GM21515 (cell line): ENCODE results near the gene RALGPS2.

ENCODE experiments used
- ATAC-seq: cut with Tn5 transposase; IDR thresholded peaks from one replicate; pipeline ENCODE4 v1.9.1; 2021; ENCODE audit not compliant: unreplicated experiment

Gene RALGPS2

GRCh38 chr1:178960482-178961240 is 235.6 kb downstream of the RALGPS2 start:
- no peak for ATAC-seq

- no peak for ATAC-seq
Observed at GRCh38 chr1:178961331-178961730, 236.3 kb downstream of the RALGPS2 start.

GRCh38 chr1:178961868-178962267 is 236.8 kb downstream of the RALGPS2 start:
- ATAC-seq = no peak

DNA sequence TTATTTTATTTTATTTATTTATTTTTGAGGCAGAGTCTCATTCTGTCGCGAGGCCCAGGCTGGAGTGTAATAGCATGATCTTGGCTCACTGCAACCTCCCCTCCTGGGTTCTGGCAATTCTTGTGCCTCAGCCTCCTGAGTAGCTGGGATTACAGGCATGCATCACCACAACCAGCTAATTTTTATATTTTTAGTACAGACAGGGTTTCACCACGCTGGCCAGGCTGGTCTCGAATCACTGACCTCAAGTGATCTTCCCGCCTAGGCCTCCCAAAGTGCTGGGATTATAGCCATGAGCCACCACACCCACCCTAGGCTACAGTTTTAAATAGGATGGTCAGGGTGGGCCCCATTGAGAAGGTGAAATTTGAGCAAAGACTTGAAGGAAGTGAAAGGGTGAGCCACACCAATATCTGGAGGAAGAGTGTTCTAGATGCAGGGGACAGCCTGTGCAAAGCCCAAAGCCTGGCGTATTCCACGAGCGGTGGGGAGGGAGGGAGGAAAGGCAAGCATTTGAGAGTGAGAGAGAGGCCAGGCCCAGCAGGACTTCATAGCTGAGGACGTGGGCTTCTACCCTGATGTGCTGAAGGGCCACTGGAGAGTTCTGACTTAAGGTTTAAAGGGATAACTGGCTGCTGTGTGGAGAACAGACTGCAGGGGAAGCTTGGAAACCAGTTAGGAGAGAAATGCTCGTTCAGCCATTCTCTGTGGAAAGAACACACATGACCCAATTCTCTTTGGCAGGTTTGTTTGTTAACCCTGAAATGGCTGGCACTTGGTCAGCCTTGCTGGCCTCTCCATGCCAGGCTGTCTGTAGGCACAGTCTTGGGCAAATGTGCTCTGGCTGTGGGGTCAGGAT is 238.0 kb downstream of the RALGPS2 start:
- no peak for ATAC-seq

DNA sequence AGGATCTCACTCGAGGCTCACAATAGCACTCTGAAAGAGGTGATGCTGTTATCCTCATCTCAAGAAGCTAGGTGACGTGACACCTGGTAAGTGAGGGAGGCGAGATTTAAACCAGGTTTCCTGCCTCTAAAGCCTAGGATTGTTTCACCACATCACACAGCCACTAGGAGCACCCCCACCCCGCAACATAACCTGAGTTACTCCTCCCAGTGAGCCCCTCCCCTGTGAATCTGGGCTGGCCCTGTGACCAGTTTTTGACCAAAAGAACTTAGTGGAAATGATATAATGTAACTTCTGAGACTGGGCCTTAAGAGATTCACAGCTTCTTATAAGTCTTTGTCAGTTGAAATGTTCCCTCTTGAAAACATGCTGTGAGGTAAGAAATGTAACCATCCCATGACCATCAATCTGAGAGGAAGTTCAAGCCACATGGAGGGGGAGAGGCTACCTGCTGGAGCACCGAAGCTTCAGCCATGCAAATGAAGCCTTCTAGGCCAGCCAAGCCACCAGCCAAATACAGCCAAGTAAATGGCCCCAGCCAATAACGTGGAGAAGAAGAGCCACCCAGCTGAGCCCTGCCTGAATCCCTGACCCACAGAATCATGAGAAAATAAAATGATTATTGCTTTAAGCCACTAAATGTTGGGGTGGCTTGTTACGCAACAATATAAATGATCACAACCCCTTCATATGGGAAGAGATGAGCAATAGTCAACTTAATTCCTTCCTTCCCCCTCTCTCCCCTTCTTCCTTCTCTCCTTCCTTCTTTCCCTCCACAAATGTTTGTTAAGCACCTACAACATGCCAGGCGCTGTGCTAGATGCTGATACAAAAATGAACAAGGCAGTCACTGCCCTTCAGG is 239.7 kb downstream of the RALGPS2 start:
- ATAC-seq = no peak

- ATAC-seq = no peak
Observed at GRCh38 chr1:178966312-178966711, 241.3 kb downstream of the RALGPS2 start.

- ATAC-seq = no peak
Observed at GRCh38 chr1:178969226-178969987, 244.4 kb downstream of the RALGPS2 start.

- no peak for ATAC-seq
Observed at GRCh38 chr1:178970184-178970583, 245.1 kb downstream of the RALGPS2 start.
